Measurements from ENCODE around the gene MTCL3.
A peak's percentile ranks its signal among the peaks of the same experiment; 100 is the strongest.

MTCL3 gene

GRCh38 chr6:127497410-127497809, 21.7 kb downstream of the MTCL3 start:
- Mint-ChIP-seq H3K9me3 (no peaks in the 10 kb centered on the region), H3K27ac (no peak overlapping the region), H3K27me3 (no peaks in the 10 kb centered on the region), H3K4me1 (no peaks in the 10 kb centered on the region), H3K36me3 (ENCODE audit: low read depth) (no peaks in the 10 kb centered on the region), H3K4me3 (no peak overlapping the region)
- ATAC-seq (replicated peaks) = no peak

GRCh38 chr6:127496471-127496870, 22.7 kb downstream of the MTCL3 start:
- Mint-ChIP-seq H3K4me3 (no peak overlapping the region), H3K36me3 (ENCODE audit: low read depth) (no peaks in the 10 kb centered on the region), H3K27ac (no peak overlapping the region), H3K27me3 (no peaks in the 10 kb centered on the region), H3K4me1 (no peaks in the 10 kb centered on the region), H3K9me3 (no peaks in the 10 kb centered on the region)
- ATAC-seq (replicated peaks) = no peak

- Mint-ChIP-seq H3K9me3 (no peaks in the 10 kb centered on the region), H3K36me3 (ENCODE audit: low read depth) (peaks cover 9% of the 10 kb centered on the region), H3K27me3 (no peaks in the 10 kb centered on the region), H3K4me1 (no peaks in the 10 kb centered on the region), H3K27ac (no peak overlapping the region), H3K4me3 (no peak overlapping the region)
- ATAC-seq (replicated peaks) = no peak
Observed at GRCh38 chr6:127494240-127494767, 24.8 kb downstream of the MTCL3 start.

- peaks cover 17% of the 10 kb centered on the region for H3K4me1 Mint-ChIP-seq
- no peaks in the 10 kb centered on the region for H3K9me3 Mint-ChIP-seq
- no peak overlapping the region for H3K27ac Mint-ChIP-seq
- H3K4me3 Mint-ChIP-seq = no peak overlapping the region
- no peak for ATAC-seq (replicated peaks)
- peaks cover 9% of the 10 kb centered on the region for H3K36me3 Mint-ChIP-seq (ENCODE audit: low read depth)
- no peaks in the 10 kb centered on the region for H3K27me3 Mint-ChIP-seq
Observed at GRCh38 chr6:127489248-127489647, 29.9 kb downstream of the MTCL3 start.

- no peak overlapping the region for H3K4me3 Mint-ChIP-seq
- H3K9me3 Mint-ChIP-seq = no peaks in the 10 kb centered on the region
- ATAC-seq (replicated peaks) = no peak
- H3K27ac Mint-ChIP-seq = no peak overlapping the region
- H3K36me3 Mint-ChIP-seq (ENCODE audit: low read depth) = peaks cover 24% of the 10 kb centered on the region
- peaks cover 31% of the 10 kb centered on the region for H3K4me1 Mint-ChIP-seq
- no peaks in the 10 kb centered on the region for H3K27me3 Mint-ChIP-seq
Observed at GRCh38 chr6:127486934-127487333, 32.2 kb downstream of the MTCL3 start.

GRCh38 chr6:127484212-127484863, 34.8 kb downstream of the MTCL3 start:
- Mint-ChIP-seq H3K9me3 (no peaks in the 10 kb centered on the region), H3K4me3 (peak overlapping the region; percentile 79), H3K4me1 (peaks cover 31% of the 10 kb centered on the region), H3K27ac (peak overlapping the region; percentile 80), H3K27me3 (no peaks in the 10 kb centered on the region), H3K36me3 (ENCODE audit: low read depth) (peaks cover 35% of the 10 kb centered on the region)
- ATAC-seq (replicated peaks) = peak; percentile 90

- no peak for ATAC-seq (replicated peaks)
- Mint-ChIP-seq H3K4me1 (peaks cover 31% of the 10 kb centered on the region), H3K4me3 (peak overlapping the region; percentile 79), H3K27ac (peak overlapping the region; percentile 80), H3K27me3 (no peaks in the 10 kb centered on the region), H3K9me3 (no peaks in the 10 kb centered on the region), H3K36me3 (ENCODE audit: low read depth) (peaks cover 42% of the 10 kb centered on the region)
Observed at GRCh38 chr6:127483399-127484055, 35.6 kb downstream of the MTCL3 start.

- no peak for ATAC-seq (replicated peaks)
- Mint-ChIP-seq H3K36me3 (ENCODE audit: low read depth) (peaks cover 54% of the 10 kb centered on the region), H3K27me3 (no peaks in the 10 kb centered on the region), H3K4me3 (no peak overlapping the region), H3K4me1 (peaks cover 31% of the 10 kb centered on the region), H3K27ac (no peak overlapping the region), H3K9me3 (no peaks in the 10 kb centered on the region)
Observed at GRCh38 chr6:127482325-127482724, 36.8 kb downstream of the MTCL3 start.

GRCh38 chr6:127481628-127482027, 37.5 kb downstream of the MTCL3 start:
- H3K4me3 Mint-ChIP-seq = no peak overlapping the region
- no peak overlapping the region for H3K27ac Mint-ChIP-seq
- peaks cover 31% of the 10 kb centered on the region for H3K4me1 Mint-ChIP-seq
- ATAC-seq (replicated peaks) = no peak
- H3K36me3 Mint-ChIP-seq (ENCODE audit: low read depth) = peaks cover 58% of the 10 kb centered on the region
- no peaks in the 10 kb centered on the region for H3K9me3 Mint-ChIP-seq
- no peaks in the 10 kb centered on the region for H3K27me3 Mint-ChIP-seq

GRCh38 chr6:127481111-127481510, 38.0 kb downstream of the MTCL3 start:
- H3K36me3 Mint-ChIP-seq (ENCODE audit: low read depth) = peaks cover 63% of the 10 kb centered on the region
- H3K4me3 Mint-ChIP-seq = no peak overlapping the region
- no peaks in the 10 kb centered on the region for H3K27me3 Mint-ChIP-seq
- no peak overlapping the region for H3K27ac Mint-ChIP-seq
- H3K4me1 Mint-ChIP-seq = peaks cover 31% of the 10 kb centered on the region
- H3K9me3 Mint-ChIP-seq = no peaks in the 10 kb centered on the region
- no peak for ATAC-seq (replicated peaks)

- Mint-ChIP-seq H3K27me3 (no peaks in the 10 kb centered on the region), H3K9me3 (no peaks in the 10 kb centered on the region), H3K4me1 (peaks cover 5% of the 10 kb centered on the region), H3K27ac (no peak overlapping the region), H3K36me3 (ENCODE audit: low read depth) (peaks cover 84% of the 10 kb centered on the region), H3K4me3 (no peak overlapping the region)
- no peak for ATAC-seq (replicated peaks)
Observed at GRCh38 chr6:127477658-127478057, 41.5 kb downstream of the MTCL3 start.

GRCh38 chr6:127475823-127476176, 43.3 kb downstream of the MTCL3 start:
- H3K27ac Mint-ChIP-seq = no peak overlapping the region
- H3K4me1 Mint-ChIP-seq = no peaks in the 10 kb centered on the region
- peaks cover 78% of the 10 kb centered on the region for H3K36me3 Mint-ChIP-seq (ENCODE audit: low read depth)
- ATAC-seq (replicated peaks) = no peak
- no peak overlapping the region for H3K4me3 Mint-ChIP-seq
- no peaks in the 10 kb centered on the region for H3K9me3 Mint-ChIP-seq
- no peaks in the 10 kb centered on the region for H3K27me3 Mint-ChIP-seq

- Mint-ChIP-seq H3K27me3 (no peaks in the 10 kb centered on the region), H3K36me3 (ENCODE audit: low read depth) (peaks cover 73% of the 10 kb centered on the region), H3K4me3 (no peak overlapping the region), H3K4me1 (no peaks in the 10 kb centered on the region), H3K27ac (no peak overlapping the region), H3K9me3 (no peaks in the 10 kb centered on the region)
- ATAC-seq (replicated peaks) = no peak
Observed at GRCh38 chr6:127475135-127475822, 43.9 kb downstream of the MTCL3 start.

GRCh38 chr6:127471379-127472255, 47.5 kb downstream of the MTCL3 start:
- Mint-ChIP-seq H3K27ac (no peak overlapping the region), H3K27me3 (no peaks in the 10 kb centered on the region), H3K36me3 (ENCODE audit: low read depth) (peaks cover 52% of the 10 kb centered on the region), H3K9me3 (no peaks in the 10 kb centered on the region), H3K4me1 (no peaks in the 10 kb centered on the region), H3K4me3 (no peak overlapping the region)
- ATAC-seq (replicated peaks) = no peak

Measured in activated T-helper 17 cell treated with anti-CD3 and anti-CD28 coated beads, Interleukin-2, amount 50 U/mL, for 72 hours (primary cell).